Stimulated activated CD8-positive, alpha-beta memory T cell treated with anti-CD3 and anti-CD28 coated beads, Interleukin-7, amount 100 ng/mL, for 48 hours (primary cell): ENCODE measurements around the gene DBET.
"Not testable (repeated sequence)": the region's sequence is repeated elsewhere in the genome, so short reads cannot be mapped to it uniquely, and the experiment has no call there.

Experiments
- DNase-seq, 2 donors: peaks; one replicate each; pipeline ENCODE4 v3.0.0-alpha.2; 2020; ENCODE audit warnings: low read depth in 1 of 2; ENCODE audit errors: extremely low read depth in 1 of 2

The DBET gene

DNA sequence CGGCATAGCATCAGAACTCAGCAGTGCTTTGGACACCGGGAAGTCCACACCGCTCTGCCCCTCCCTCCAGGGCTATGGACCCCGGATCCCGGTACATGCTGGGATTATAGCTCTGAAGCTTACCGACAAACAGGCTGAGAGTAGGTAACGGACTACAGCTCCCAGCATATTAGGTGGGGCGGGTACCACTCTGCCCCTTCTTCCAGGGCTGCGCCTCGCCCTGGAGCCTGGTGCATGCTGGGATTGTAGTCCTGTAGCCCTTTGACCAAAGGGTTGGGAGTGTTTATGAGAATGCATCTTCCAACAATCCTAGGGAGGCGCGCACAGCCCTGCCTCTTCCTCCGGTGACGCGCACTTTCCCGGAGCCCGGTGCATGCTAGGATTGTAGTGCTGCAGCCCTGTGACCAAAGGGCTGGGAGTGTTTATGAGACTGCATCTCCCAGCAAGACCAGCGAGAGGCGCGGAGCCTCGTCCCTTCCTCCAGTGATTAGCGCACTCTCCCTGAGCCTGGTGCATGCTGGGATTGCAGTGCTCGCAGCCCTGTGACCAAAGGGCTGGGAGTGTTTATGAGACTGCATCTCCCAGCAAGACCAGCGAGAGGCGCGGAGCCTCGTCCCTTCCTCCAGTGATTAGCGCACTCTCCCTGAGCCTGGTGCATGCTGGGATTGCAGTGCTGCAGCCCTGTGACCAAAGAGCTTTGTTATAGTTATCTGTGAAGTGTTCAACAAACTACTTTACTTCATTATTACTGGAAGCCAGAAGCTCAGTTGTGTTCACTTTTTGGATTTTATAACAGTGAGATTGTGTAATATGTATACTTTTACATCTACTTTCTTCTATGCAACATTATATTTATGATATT is 14.7 kb upstream of the DBET start:
- not testable (repeated sequence) for DNase-seq

- DNase-seq: not testable (repeated sequence)
These were observed 5.3 kb upstream of the DBET start for GRCh38 chr4:190058997-190059396.

- DNase-seq: not testable (repeated sequence)
These were observed 503 bp downstream of the DBET start for GRCh38 chr4:190064805-190065204.

DNA sequence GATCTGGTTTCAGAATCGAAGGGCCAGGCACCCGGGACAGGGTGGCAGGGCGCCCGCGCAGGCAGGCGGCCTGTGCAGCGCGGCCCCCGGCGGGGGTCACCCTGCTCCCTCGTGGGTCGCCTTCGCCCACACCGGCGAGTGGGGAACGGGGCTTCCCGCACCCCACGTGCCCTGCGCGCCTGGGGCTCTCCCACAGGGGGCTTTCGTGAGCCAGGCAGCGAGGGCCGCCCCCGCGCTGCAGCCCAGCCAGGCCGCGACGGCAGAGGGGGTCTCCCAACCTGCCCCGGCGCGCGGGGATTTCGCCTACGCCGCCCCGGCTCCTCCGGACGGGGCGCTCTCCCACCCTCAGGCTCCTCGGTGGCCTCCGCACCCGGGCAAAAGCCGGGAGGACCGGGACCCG is 4.0 kb downstream of the DBET start:
- DNase-seq: not testable (repeated sequence)

DNA sequence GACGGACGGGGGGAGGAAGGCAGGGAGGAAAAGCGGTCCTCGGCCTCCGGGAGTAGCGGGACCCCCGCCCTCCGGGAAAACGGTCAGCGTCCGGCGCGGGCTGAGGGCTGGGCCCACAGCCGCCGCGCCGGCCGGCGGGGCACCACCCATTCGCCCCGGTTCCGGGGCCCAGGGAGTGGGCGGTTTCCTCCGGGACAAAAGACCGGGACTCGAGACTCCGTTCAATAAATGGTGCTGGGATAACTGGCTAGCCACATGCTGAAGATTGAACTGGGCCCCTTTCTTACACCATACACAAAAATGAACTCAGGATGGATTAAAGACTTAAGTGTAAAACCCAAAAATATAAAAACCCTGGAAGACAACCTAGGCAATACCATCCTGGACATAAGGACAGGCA is 28.8 kb downstream of the DBET start:
- DNase-seq: not testable (repeated sequence)

GRCh38 chr4:190094031-190094430 is 29.7 kb downstream of the DBET start:
- not testable (repeated sequence) for DNase-seq

GRCh38 chr4:190095335-190095734 is 31.0 kb downstream of the DBET start:
- DNase-seq: not testable (repeated sequence)

DNA sequence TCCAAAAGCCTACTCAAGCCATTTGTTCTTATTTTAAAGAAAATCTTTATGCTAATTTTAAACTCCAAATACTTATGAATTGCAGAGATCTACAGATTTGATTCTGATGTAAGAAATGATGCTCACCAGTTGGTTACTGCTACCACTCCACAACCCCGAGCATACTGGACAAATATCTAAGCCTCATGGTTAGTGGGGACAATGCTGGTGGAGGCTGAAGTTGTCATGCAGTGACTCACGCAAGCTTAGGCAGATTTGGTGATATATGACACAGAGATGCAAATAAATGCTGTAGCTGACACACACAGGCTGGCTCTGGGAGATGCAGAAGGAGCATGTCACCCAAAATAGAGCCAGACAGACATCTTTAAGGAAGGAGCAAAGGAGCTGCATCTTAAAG is 35.3 kb downstream of the DBET start:
- DNase-seq: not testable (repeated sequence)

DNA sequence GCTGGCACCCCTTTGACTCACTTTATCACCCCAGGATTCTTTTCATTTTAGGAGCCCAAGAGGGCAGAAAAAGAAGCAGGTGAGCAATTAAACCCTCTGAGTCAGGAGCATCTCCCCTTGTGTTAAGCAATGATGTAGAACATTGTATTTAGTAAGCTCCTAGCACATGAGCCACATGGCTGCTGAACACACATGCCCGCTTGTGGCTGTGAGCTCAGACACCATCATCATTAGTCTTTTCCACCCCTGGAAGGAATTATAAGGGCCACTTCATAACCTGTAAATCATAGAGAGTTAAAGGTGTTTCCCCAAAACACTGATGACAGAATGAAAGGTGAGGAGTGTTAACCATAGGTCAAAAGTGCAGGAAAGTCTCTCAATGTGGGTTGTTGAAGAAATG is 37.2 kb downstream of the DBET start:
- not testable (repeated sequence) for DNase-seq

- DNase-seq: not testable (repeated sequence)
These were observed 41.9 kb downstream of the DBET start for GRCh38 chr4:190106191-190106590.

DNA sequence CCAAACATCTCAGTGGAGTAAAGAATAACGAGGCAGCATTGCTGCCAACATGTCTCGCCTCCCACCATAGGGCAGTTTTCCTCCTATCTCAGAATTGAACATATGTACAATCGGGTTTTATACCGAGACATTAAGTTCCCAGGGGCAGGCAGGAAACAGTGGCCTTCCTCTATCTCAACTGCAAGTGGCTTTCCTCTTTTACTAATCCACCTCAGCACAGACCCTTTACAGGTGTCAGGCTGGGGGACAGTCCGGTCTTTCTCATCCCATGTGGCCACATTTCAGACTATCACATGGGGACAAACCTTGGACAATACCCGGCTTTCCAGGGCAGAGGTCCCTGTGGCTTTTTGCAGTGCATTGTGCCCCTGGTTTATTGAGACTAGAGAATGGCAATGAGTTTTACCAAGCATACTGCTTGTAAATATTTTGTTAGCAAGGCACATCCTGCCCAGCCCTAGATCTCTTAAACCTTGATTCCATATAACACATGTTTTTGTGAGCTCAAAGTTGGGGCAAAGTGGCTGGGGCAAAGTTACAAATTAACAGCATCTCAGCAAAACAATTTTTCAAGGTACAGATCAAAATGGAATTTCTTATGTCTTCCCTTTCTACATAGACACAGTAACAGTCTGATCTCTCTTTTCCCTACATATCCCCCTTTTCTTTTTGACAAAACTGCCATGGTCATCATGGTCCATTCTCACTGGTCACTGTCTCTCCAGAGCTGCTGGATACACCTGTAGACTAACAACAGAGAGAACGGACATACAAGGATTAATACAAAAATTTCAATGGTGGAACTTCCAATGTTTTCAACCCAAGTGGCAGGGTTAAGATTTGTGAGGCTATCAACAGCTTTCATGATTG is 42.5 kb downstream of the DBET start:
- not testable (repeated sequence) for DNase-seq

- not testable (repeated sequence) for DNase-seq
These were observed 43.6 kb downstream of the DBET start for GRCh38 chr4:190107766-190108485.

GRCh38 chr4:190108756-190109155 is 44.5 kb downstream of the DBET start:
- not testable (repeated sequence) for DNase-seq

GRCh38 chr4:190109390-190110011 is 45.2 kb downstream of the DBET start:
- not testable (repeated sequence) for DNase-seq

DNA sequence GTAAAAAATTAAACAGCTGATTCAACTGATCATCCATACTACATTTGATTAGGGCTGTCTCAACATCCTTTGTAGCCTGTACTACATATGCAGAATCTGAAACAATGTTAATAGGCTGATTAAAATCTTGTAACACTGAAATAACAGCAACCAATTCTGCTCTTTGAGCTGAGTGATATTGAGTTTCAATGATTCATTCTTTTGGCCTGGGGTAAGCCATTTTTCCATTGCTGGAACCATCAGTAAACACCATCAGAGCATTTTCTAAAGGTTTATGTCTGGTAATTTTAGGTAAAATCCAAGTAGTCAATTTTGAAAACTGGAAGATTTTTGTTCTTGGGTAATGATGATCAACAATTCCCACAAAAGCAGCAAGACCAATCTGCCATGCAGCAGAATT is 45.7 kb downstream of the DBET start:
- DNase-seq: not testable (repeated sequence)

GRCh38 chr4:190110570-190111295 is 46.4 kb downstream of the DBET start:
- DNase-seq: not testable (repeated sequence)

- DNase-seq: not testable (repeated sequence)
These were observed 48.6 kb downstream of the DBET start for GRCh38 chr4:190112879-190113278.

- DNase-seq: not testable (repeated sequence)
These were observed 50.7 kb downstream of the DBET start for GRCh38 chr4:190114991-190115390.
